HPDE6-E6E7 (cell line): ENCODE measurements around the gene NATD1.

Experiments used
- DNase-seq: peaks from one replicate; pipeline ENCODE4 v3.0.0; 2011; ENCODE audit warnings: missing footprints; ENCODE audit errors: extremely low spot score

The NATD1 gene

GRCh38 chr17:21275579-21276263, 22.5 kb upstream of the NATD1 start:
- DNase-seq, result no peak

- no peak for DNase-seq
These were observed 21.9 kb upstream of the NATD1 start for GRCh38 chr17:21275047-21275578.

- DNase-seq, result no peak
These were observed 19.9 kb upstream of the NATD1 start for GRCh38 chr17:21272881-21273792.

- no peak for DNase-seq
These were observed 19.0 kb upstream of the NATD1 start for GRCh38 chr17:21272250-21272649.

GRCh38 chr17:21271454-21272183, 18.4 kb upstream of the NATD1 start:
- DNase-seq, result no peak

GRCh38 chr17:21269394-21269793, 16.2 kb upstream of the NATD1 start:
- no peak for DNase-seq

- DNase-seq, result no peak
These were observed 15.5 kb upstream of the NATD1 start for GRCh38 chr17:21268596-21269188.

- DNase-seq, result no peak
These were observed 10.2 kb upstream of the NATD1 start for GRCh38 chr17:21263376-21263775.

- no peak for DNase-seq
These were observed 9.2 kb upstream of the NATD1 start for GRCh38 chr17:21262259-21262993.

- no peak for DNase-seq
These were observed 5.4 kb upstream of the NATD1 start for GRCh38 chr17:21258593-21258992.

- DNase-seq, result no peak
These were observed 634 bp upstream of the NATD1 start for GRCh38 chr17:21253646-21254441.

- no peak for DNase-seq
These were observed 868 bp downstream of the NATD1 start for GRCh38 chr17:21252289-21252795.

GRCh38 chr17:21251337-21252010, 1.7 kb downstream of the NATD1 start:
- no peak for DNase-seq

- DNase-seq, result no peak
These were observed 2.4 kb downstream of the NATD1 start for GRCh38 chr17:21250854-21251253.

GRCh38 chr17:21249920-21250703, 3.1 kb downstream of the NATD1 start:
- DNase-seq, result no peak

- DNase-seq, result no peak
These were observed 4.0 kb downstream of the NATD1 start for GRCh38 chr17:21249086-21249795.

GRCh38 chr17:21248500-21248899, 4.7 kb downstream of the NATD1 start:
- no peak for DNase-seq
